ENCODE measurements around the gene C1orf74.
A peak's percentile ranks its signal among the peaks of the same experiment; 100 is the strongest.
"Not testable (repeated sequence)": the region's sequence is repeated elsewhere in the genome, so short reads cannot be mapped to it uniquely, and the experiment has no call there.

C1orf74 gene

DNA sequence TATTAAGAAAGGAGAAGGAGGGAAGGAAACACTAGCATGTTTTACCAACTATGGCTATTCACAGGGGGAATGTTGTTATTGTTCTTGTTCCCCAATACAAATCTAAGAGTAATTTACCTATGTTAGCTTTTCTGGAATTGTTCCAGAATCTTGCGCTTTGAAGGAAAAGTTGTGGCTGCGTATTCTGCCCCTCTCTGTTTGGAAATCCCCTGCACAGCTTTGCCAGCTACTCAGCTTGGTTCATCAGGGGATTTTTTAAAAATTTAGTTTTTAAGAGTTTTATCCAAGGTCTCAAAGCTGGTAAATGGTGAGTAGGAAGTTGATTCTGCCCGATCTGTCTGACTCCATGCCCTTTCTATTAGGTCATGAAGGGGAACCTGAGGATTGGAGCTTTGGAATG is 31.1 kb upstream of the C1orf74 start:
- no peak overlapping the region for H3K4me3 Mint-ChIP-seq
- H3K36me3 Mint-ChIP-seq (ENCODE audit: low read depth), result no peaks in the 10 kb centered on the region
- no peak overlapping the region for H3K27ac Mint-ChIP-seq
- H3K4me1 Mint-ChIP-seq (ENCODE audit: low read depth), result peaks cover 5% of the 10 kb centered on the region
- no peaks in the 10 kb centered on the region for H3K9me3 Mint-ChIP-seq
- H3K27me3 Mint-ChIP-seq (ENCODE audit: low read depth), result peaks cover 16% of the 10 kb centered on the region

DNA sequence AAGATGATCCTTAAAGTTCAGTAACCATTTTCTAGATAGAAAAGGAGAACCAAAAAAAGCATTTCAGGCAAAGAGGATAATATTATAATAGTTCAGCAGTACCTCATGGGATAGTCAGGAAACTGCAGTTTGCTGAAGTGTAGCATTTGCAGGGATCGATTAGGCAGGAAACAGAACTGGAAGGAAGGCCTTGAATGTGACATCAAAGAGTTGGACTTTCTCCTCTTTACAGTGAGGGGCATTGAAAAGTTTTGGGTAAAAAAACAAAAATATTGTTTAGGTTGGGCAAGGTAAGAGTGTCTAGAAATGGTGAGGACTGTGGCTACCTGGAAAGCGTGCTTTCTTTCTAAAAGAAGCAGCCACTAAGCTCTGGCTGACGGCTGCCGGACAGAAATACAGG is 29.5 kb upstream of the C1orf74 start:
- no peaks in the 10 kb centered on the region for H3K9me3 Mint-ChIP-seq
- peaks cover 5% of the 10 kb centered on the region for H3K4me1 Mint-ChIP-seq (ENCODE audit: low read depth)
- peaks cover 5% of the 10 kb centered on the region for H3K27me3 Mint-ChIP-seq (ENCODE audit: low read depth)
- H3K36me3 Mint-ChIP-seq (ENCODE audit: low read depth), result no peaks in the 10 kb centered on the region
- H3K27ac Mint-ChIP-seq, result no peak overlapping the region
- no peak overlapping the region for H3K4me3 Mint-ChIP-seq

- no peak overlapping the region for H3K27ac Mint-ChIP-seq
- H3K4me3 Mint-ChIP-seq, result no peak overlapping the region
- peaks cover 5% of the 10 kb centered on the region for H3K4me1 Mint-ChIP-seq (ENCODE audit: low read depth)
- H3K36me3 Mint-ChIP-seq (ENCODE audit: low read depth), result no peaks in the 10 kb centered on the region
- H3K27me3 Mint-ChIP-seq (ENCODE audit: low read depth), result no peaks in the 10 kb centered on the region
- no peaks in the 10 kb centered on the region for H3K9me3 Mint-ChIP-seq
These were observed 26.4 kb upstream of the C1orf74 start for GRCh38 chr1:209810783-209811182.

DNA sequence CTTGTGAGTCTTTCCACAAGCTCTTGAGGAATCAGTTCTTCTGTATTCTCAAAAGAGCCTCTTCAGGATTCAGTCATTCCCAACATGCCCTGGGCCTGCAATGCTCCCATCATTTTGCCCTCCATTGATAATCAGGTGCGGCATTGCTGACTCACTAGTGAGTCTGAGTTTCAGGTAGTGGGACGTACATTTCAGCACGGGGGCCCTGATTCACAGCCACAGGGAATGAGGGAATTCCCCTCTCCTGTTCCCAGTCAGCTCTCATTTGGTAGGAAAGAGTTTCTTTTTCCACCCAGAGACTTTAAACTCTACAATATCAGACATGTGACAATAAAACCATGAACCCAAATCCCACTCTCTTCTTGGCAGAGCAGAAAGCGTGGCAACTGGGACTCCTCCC is 25.3 kb upstream of the C1orf74 start:
- Mint-ChIP-seq H3K4me1 (ENCODE audit: low read depth) (peaks cover 7% of the 10 kb centered on the region), H3K27me3 (ENCODE audit: low read depth) (peaks cover 6% of the 10 kb centered on the region), H3K4me3 (no peak overlapping the region), H3K9me3 (no peaks in the 10 kb centered on the region), H3K36me3 (ENCODE audit: low read depth) (peaks cover 1% of the 10 kb centered on the region), H3K27ac (no peak overlapping the region)

- no peak overlapping the region for H3K27ac Mint-ChIP-seq
- peaks cover 1% of the 10 kb centered on the region for H3K36me3 Mint-ChIP-seq (ENCODE audit: low read depth)
- H3K4me1 Mint-ChIP-seq (ENCODE audit: low read depth), result peaks cover 7% of the 10 kb centered on the region
- H3K4me3 Mint-ChIP-seq, result no peak overlapping the region
- H3K27me3 Mint-ChIP-seq (ENCODE audit: low read depth), result peaks cover 14% of the 10 kb centered on the region
- H3K9me3 Mint-ChIP-seq, result no peaks in the 10 kb centered on the region
These were observed 23.8 kb upstream of the C1orf74 start for GRCh38 chr1:209808059-209808581.

DNA sequence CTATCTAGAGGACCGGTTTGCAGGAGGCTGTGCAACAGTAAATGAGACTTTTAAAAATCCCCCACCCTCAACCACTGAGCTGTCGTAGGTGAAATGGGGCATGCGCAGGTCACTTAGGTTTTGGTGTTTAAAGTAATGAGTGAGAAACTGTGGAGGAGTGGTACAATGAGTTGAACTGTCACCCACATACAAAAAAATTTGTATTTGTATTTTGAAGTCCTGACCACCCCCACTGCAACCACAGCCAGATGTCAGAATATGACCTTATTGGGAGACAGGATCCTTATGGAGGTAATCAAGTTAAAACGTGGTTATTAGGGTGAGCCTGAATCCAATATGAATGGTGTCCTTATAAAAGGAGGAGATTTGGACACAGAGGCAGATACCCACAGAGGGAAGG is 23.1 kb upstream of the C1orf74 start:
- Mint-ChIP-seq H3K36me3 (ENCODE audit: low read depth) (peaks cover 1% of the 10 kb centered on the region), H3K4me1 (ENCODE audit: low read depth) (peaks cover 7% of the 10 kb centered on the region), H3K4me3 (no peak overlapping the region), H3K9me3 (no peaks in the 10 kb centered on the region), H3K27ac (no peak overlapping the region), H3K27me3 (ENCODE audit: low read depth) (peaks cover 19% of the 10 kb centered on the region)

- Mint-ChIP-seq H3K27ac (no peak within 1 kb of the TSS), H3K9me3 (no peaks in the 10 kb centered on the region), H3K4me3 (peak within 1 kb of the TSS; percentile 45), H3K4me1 (ENCODE audit: low read depth) (peaks cover 7% of the 10 kb centered on the region), H3K27me3 (ENCODE audit: low read depth) (peaks cover 25% of the 10 kb centered on the region), H3K36me3 (ENCODE audit: low read depth) (peaks cover 1% of the 10 kb centered on the region)
These were observed 21.8 kb upstream of the C1orf74 start, which contains the start of gene IRF6 for GRCh38 chr1:209805875-209806760. TSS of gene IRF6 (minus strand) at chr1:209806142. CDS start at chr1:209801413, 4,729 bp downstream.

DNA sequence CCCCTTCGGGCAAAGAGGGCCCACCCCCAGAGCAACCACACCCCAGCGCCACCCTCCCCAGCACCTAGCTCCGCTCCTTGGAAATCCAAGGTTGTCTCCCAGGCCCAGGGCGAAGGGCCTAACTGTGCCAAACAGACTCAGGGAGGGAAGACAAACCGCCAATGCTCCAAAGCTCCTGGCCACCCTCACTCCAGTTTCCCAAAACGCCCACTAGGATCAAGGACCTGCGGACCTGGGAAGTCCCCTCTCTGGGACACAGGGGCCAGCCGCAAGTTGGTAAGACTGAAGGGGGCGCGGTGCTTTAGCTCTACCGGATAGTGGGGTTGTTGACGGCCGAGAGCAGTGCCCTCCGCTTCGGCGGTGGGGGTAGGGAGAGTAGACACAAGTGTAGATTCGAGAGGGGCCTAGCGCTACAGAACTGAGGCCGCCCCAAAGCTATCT is 21.0 kb upstream of the C1orf74 start:
- no peak overlapping the region for H3K4me3 Mint-ChIP-seq
- peaks cover 25% of the 10 kb centered on the region for H3K27me3 Mint-ChIP-seq (ENCODE audit: low read depth)
- H3K4me1 Mint-ChIP-seq (ENCODE audit: low read depth), result peaks cover 7% of the 10 kb centered on the region
- H3K27ac Mint-ChIP-seq, result no peak overlapping the region
- peaks cover 1% of the 10 kb centered on the region for H3K36me3 Mint-ChIP-seq (ENCODE audit: low read depth)
- H3K9me3 Mint-ChIP-seq, result no peaks in the 10 kb centered on the region

GRCh38 chr1:209803568-209803967 is 19.2 kb upstream of the C1orf74 start:
- Mint-ChIP-seq H3K9me3 (no peaks in the 10 kb centered on the region), H3K4me1 (ENCODE audit: low read depth) (peaks cover 7% of the 10 kb centered on the region), H3K4me3 (no peak overlapping the region)

DNA sequence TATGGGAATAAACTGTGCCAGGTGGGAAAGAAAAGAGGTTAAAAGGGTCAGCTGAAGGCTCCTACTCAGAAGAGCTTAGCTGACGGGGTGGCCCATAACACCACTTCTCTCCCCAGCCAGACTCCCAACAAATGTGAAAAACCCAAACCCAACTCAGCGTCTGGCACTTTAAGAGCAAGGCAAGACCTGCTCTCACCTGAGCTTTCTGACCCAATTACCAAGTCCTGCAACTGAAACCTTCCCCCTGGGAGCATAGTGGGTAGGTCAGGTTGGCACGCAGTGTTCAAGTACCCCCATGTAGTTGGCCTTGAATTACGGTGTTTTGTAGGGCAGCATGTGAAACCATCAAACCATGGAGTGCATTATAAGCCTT is 18.4 kb upstream of the C1orf74 start:
- Mint-ChIP-seq H3K4me1 (ENCODE audit: low read depth) (peaks cover 10% of the 10 kb centered on the region), H3K9me3 (no peaks in the 10 kb centered on the region), H3K27me3 (ENCODE audit: low read depth) (peaks cover 25% of the 10 kb centered on the region), H3K36me3 (ENCODE audit: low read depth) (peaks cover 1% of the 10 kb centered on the region), H3K4me3 (no peak overlapping the region), H3K27ac (no peak overlapping the region)

More at GRCh38 chr1:209803568-209803967, 19.2 kb upstream of the C1orf74 start:
- Mint-ChIP-seq H3K27ac (no peak overlapping the region), H3K36me3 (ENCODE audit: low read depth) (peaks cover 1% of the 10 kb centered on the region), H3K27me3 (ENCODE audit: low read depth) (peaks cover 25% of the 10 kb centered on the region)

- H3K27me3 Mint-ChIP-seq (ENCODE audit: low read depth), result peaks cover 25% of the 10 kb centered on the region
- peaks cover 10% of the 10 kb centered on the region for H3K4me1 Mint-ChIP-seq (ENCODE audit: low read depth)
- H3K9me3 Mint-ChIP-seq, result no peaks in the 10 kb centered on the region
- peaks cover 1% of the 10 kb centered on the region for H3K36me3 Mint-ChIP-seq (ENCODE audit: low read depth)
- H3K27ac Mint-ChIP-seq, result no peak overlapping the region
- no peak overlapping the region for H3K4me3 Mint-ChIP-seq
These were observed 17.9 kb upstream of the C1orf74 start for GRCh38 chr1:209802117-209802779.

GRCh38 chr1:209800984-209801834 is 16.9 kb upstream of the C1orf74 start:
- no peak overlapping the region for H3K27ac Mint-ChIP-seq
- H3K4me1 Mint-ChIP-seq (ENCODE audit: low read depth), result peaks cover 8% of the 10 kb centered on the region
- H3K9me3 Mint-ChIP-seq, result no peaks in the 10 kb centered on the region
- peaks cover 25% of the 10 kb centered on the region for H3K27me3 Mint-ChIP-seq (ENCODE audit: low read depth)
- H3K36me3 Mint-ChIP-seq (ENCODE audit: low read depth), result peaks cover 1% of the 10 kb centered on the region
- H3K4me3 Mint-ChIP-seq, result no peak overlapping the region

GRCh38 chr1:209797978-209798639 is 13.8 kb upstream of the C1orf74 start:
- H3K4me3 Mint-ChIP-seq, result no peak overlapping the region
- H3K27ac Mint-ChIP-seq, result no peak overlapping the region
- H3K4me1 Mint-ChIP-seq (ENCODE audit: low read depth), result peaks cover 3% of the 10 kb centered on the region
- H3K36me3 Mint-ChIP-seq (ENCODE audit: low read depth), result no peaks in the 10 kb centered on the region
- peaks cover 7% of the 10 kb centered on the region for H3K9me3 Mint-ChIP-seq
- H3K27me3 Mint-ChIP-seq (ENCODE audit: low read depth), result peaks cover 26% of the 10 kb centered on the region

DNA sequence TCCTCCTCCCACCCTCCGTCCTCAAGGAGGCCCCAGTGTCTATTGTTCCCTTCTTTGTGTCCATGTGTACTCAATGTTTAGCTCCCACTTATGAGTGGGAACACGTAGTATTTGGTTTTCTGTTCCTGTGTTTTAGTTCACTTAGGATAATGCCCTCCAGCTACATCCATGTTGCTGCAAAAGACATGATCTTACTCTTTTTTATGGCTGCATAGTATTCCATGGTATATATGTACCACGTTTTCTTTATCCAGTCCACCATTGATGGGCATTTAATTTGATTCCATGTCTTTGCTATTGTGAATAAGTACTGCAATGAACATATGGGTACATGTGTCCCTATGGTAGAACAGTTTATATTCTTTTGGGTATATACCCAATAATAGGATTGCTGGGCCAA is 9.4 kb upstream of the C1orf74 start:
- H3K9me3 Mint-ChIP-seq; H3K4me3 Mint-ChIP-seq; H3K27ac Mint-ChIP-seq; H3K36me3 Mint-ChIP-seq (ENCODE audit: low read depth): not testable (repeated sequence)
- Mint-ChIP-seq H3K4me1 (ENCODE audit: low read depth) (peaks cover 26% of the 10 kb centered on the region), H3K27me3 (ENCODE audit: low read depth) (peaks cover 15% of the 10 kb centered on the region)

All from T-helper 1 cell treated with Interleukin-12 subunit alpha and Interleukin-12 subunit beta and Interleukin-4 antibody, amounts not matched to agents 30 μg/mL and 1 μg/mL, for 36 hours (primary cell).